Stimulated activated CD4-positive, alpha-beta T cell treated with anti-CD3 and anti-CD28 coated beads, Interleukin-1b, Interleukin-23, amount 100 ng/mL, for 1 hour (primary cell): Measurements from ENCODE around the gene CYB5R2.

Experiments
- DNase-seq, 2 donors: peaks; one replicate each; pipeline ENCODE4 v3.0.0-alpha.2; 2020; ENCODE audit warnings: low read depth in 2 of 2

Gene CYB5R2

DNA sequence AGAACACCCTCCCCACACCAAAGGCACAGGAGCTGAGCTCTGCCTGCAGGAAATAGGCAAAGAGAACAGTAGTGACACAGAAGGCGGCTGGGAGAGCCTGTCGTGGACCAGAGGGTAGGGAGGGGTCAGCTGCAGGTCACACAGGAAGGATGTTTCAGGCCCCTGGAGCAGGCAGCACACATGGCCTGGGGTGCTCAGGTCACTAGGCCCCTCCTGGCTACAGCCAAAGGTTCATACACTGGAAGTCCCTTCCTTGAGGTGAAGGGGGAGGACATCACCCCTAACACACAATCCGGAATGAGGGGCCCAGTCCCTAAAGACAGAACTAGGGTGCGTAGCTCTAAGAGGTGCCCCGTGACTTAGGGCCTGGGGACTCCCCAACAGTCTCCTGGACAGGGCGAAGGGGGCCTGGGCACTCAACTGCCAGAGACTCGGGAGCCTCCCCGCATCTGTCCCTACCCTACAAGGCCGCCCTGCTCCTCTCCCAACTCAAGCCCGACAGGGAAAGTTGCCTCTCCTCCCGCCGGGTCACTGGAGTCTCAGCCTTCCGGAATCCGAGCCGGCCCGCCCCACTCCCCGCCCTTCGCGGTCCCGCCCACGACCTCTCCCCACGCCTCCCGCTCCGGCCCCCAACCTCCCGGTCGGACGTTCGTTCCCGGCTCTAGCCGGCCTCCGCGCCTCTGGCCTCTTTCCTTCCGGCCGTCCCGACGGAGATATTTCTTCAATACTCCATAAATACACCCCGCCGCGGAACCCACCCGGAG, at the start of gene CYB5R2:
TSS of gene CYB5R2 (minus strand) at position 541 of the 764 bp plus-strand sequence. CDS start 675 bp downstream, outside the sequence.
- DNase-seq = no peak

DNA sequence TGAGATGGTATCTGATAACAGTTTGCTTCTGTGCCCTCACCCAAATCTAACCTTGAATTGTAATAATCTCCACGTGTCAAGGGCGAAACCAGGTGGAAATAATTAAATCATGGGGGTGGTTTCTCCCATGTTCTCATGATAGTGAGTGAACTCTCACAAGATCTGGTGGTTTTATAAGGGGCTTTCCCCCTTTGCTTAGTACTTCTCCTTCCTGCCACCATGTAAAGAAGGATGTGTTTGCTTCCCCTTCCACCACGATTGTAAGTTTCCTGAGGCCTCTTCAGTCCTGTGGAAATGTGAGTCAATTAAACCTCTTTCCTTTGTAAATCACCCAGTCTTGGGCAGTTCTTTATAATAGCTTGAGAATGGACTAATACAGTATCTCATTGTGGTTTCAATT, 41.5 kb upstream of the CYB5R2 start:
- DNase-seq = no peak

DNA sequence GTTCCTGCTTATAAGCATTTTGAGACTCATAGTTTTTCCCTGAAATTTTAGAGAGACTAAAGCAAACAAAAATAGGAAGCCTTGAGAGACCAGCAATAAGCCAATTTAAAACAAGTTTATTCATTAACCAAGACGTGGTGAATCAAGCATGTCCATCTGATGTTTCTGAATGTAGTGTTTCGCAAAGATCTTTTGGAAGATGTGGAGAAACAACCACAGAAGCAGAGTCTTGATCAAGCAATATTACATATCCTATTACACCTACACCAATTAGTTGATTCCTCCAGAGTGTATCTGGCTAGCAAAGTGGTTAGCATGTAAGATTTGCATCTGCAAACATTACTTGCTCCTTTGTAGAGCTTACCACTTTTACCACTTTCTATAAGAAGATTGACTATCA, 33.1 kb upstream of the CYB5R2 start, which contains the start of gene OVCH2:
TSS of gene OVCH2 (minus strand) at position 101 of the 400 bp plus-strand sequence. CDS start at position 18, 83 bp downstream.
- DNase-seq = no peak

DNA sequence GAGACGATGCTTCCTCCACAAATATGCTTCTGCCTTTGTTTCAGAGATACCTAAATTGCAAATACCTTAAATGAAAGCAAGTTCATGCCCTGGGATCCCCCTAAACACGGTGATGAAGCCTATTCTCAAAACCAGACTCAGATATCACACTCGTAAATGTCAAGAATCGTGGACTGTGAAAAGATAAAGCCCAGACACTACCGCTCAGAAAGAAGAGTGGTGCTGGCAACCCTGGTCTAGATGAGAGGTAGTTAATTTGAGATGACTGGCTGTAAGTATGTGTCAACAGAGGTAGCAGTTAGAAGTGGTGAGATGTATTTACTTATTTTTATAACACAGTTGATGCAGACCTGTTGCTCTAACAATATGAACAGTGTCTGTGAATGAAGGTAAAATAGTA, 30.4 kb upstream of the CYB5R2 start:
- DNase-seq = no peak

DNA sequence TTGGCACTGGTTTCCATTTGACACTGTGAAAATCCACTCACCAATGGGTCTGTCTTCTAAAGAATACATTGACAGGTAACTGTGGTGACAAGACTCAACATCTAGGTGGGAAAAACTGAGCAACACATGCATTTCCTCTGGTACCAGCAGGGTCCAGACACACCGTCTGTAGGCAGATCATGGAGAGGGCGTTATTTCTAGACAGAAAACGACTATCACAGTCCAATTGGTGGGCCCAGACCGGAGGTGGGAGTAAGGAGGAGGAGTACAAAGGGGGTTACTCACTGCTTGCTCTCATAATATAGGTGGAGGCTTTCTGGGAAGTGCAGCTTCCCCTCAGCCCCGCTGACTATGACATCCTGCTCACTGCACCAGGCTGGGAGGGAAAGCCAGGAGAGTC, 23.1 kb upstream of the CYB5R2 start:
- no peak for DNase-seq

DNA sequence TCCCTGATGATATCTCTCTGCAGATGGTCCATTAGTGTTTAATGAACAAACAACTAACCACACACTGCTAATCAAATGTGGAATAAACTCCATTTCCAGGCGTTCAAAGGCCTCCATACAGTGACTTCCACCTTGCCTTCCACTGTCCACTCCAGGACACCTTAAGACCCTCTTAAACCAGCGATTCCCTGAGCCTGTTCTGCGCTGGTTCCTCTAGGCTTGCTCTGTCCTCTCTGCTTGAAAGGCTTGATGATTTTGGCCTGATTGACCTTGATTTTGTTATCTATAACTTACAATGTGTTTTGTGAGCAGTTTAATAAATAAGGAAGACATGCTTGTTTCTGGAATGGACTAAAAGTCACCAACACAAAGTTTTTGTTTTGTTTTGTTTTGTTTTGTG, 20.9 kb upstream of the CYB5R2 start:
- DNase-seq = no peak

DNA sequence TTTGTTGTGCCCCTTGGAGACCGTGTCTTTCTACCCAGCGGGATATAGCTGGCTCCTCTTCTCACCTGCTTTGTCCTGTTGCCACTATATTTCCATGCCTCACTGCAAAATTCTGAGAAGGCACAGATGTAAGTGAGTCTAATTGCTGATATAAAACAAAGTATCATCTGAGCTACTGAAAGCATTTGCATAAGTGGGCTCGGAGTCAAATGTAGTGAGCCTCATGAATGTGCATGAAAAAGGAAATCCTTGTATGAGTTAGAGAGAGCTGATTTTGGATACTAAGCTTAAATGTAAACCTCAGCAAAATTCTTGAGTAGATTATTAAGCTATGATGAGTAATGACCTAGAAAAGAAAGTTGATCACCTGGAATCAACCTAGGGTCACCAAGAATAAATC, 19.1 kb upstream of the CYB5R2 start:
- no peak for DNase-seq

DNA sequence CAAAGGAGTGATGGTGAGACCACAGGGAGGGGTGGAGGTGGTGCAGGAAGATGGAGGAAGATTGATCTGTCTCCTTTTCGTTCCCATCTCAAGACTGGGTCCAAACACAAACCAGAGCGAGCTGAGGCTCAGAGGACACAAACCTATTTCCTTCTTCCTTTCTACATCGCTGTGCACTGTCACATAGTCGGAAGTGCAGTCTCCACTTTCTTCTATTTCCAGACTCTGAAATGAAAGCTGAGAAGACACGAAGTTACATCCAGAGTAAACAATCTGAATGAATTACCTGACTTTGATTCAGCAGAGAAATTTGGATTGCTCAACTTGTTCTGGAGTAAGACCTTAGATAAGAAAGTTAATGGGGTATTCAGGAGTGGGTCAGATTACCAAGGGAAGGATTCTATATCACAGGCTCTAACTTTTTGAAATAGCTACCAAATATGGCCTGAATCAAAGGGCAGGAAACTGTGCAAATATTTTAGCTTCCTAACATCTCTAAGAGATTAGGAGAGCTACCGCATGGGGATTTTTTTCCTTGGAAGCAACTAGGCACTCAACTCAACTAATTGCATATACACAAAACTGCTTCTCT, 18.6 kb upstream of the CYB5R2 start:
- DNase-seq = no peak

DNA sequence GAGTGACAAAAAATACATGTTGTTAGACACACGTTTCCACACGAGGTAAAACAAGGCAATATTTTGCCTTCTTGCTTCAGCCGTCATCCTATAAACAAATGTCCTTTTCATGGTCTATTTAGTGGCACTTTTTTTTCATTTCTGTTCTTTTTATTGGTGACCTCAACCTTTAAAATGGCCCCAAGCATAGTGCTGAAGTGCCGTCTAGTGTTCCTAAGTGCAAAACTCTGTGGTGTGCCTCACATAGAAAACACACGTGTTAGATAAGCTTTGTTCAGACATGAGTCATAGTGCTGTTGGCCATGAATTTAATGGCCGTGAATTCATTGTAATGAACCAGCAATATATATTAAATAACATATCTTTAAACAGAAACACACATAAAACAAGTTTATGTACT, 17.3 kb upstream of the CYB5R2 start:
- DNase-seq = no peak

DNA sequence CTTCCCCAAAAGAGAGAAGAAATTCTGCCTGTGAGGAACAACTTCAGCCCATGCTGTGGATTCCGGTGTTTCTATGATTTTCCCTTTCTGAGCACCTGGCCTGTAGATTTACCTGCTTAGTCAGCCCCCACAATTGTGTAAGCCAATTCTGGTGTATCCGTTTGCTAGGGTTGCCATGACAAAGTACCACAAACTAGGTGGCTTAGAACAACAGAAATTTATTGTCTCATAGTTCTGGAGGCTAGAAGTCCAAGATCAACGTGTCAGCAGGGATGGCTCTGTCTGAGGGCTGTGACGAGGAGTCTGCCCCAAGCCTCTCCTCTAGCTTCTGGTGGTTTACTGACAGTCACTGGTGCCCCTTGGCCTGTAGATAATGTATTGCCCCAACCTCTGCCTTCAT, 15.9 kb upstream of the CYB5R2 start:
- no peak for DNase-seq

DNA sequence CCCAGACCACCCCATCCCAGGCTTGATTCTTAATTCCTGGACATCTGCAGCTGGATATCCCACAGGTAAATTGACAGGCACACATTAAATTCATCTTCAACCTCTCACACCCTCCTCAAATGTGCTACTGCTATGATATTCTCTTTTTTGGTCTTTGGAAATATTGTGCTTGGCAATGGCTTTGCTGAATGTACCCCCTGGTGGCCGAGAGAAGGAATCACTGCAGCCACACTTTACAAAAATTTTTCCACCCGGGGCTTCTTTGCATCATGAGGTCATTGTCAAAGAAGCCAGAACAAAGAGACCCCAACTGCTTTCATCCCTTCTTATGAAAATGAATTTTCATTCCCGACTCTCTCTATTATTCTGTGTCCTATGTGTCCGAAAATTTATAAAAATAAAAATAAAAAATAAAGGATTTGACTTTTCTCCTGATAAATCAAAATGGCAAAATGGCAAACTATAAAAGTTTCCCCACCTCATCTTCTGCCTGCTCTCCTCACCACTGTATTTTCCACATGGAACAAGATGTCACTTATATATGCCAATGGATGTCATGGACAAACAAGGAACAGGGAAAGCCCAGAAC, 15.0 kb upstream of the CYB5R2 start:
- no peak for DNase-seq

DNA sequence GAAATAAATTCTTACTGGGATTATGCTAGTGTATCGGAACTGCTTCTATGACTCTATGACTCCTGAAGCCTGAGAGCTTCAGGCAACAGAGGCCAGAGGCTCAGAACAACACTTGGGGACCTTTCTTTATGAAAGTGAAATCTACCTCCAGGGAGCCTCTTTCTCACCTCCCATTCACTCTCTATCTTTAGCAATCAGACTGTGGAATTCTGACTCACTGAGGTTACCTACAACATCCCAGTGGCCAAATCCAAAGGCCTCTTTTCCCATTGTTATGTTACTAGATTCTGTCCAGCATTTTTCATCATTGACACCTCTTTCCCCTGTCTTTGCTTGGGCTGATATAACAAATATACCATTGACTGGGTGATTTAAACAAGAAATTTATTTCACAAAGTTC, 14.1 kb upstream of the CYB5R2 start:
- DNase-seq = no peak

DNA sequence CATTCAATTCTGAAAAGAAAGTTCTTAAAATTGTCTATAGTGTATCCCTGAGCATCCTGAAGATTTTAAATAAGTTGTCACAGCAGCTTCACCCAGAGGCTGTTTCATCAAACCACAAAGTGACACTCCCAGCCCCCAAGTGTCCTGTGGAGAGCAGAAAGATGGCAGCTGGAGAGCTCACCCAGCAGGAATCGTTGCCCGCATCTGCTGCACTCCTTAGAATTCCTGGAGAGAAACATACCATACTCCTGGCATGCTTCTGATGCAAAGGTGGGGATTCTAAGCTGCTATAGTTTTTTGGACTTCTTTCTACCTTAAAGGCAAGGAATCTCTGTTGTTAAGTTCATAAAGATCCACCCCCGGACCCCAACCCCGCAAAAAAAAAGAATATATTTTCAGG, 13.5 kb upstream of the CYB5R2 start:
- DNase-seq = no peak

DNA sequence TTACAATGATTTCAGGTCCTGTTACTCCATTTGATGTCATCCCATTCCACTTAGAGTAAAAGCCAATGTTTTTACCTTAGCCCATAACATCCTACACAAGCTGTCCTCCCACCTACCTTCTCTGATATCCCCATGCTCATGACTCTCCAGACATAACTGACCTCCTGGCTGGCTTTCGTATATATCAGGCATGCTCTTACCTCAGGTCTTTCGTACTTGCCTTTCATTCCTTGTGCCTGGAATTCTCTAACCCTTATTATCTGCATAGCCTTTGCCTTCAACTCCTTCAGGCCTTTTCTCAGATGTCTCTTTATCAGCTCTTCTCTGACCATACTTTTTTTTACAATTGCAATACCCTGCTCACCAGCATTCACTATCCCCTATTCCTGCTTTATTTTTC, 10.3 kb upstream of the CYB5R2 start:
- no peak for DNase-seq

DNA sequence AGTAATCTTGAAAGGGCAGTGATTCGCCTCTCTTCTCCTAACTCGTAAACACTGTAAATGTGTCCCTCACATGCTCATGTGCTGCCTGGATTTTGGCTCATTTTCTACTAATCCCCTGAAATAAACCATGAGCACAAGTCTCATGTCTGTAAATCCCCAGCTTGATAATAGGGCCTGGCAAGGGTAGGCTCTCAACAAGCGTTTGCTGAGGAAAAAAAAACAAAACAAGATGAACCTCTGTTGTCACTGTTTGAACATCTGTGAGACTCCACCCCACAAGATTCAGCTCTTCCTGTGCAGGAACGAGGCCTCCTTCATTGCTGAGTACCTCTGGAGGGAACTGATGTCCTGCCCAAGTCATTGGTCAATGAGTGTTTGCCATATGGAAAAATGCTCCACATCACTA, 4.5 kb upstream of the CYB5R2 start:
- DNase-seq = no peak

DNA sequence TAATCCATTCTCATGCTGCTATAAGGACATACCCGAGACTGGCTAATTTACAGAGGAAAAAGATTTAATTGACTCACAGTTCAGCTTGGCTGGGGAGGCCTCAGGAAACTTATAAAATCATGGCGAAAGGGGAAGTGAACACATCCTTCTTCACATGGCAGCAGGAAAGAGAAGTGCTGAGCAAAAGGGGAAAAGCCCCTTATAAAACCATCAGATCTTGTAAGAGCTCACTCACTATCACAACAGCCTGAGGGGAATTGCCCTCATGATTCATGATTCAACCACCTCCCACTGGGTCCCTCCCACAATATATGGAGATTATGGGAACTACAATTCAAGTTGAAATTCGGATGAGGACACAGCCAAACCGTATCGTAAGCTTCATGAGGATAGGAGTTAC, 3.8 kb upstream of the CYB5R2 start:
- no peak for DNase-seq

DNA sequence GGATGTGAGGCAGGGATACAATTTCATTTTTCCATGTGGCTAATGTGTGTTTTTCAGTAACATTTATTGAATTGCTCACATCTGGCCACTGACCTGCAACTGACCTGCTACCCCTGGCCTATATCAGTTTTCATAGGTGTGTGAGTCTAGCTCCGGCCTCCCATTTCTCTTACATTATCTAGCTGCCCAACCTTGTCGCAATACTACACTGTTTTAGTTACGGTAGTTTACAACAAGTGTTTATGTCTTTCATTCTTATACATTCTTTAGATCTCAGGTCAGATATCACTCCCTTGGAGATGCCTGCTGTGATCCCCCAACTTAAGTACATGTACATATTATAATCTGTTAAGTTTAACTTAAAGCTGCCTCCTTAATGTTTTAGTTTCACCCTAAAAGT, 2.3 kb upstream of the CYB5R2 start:
- no peak for DNase-seq

DNA sequence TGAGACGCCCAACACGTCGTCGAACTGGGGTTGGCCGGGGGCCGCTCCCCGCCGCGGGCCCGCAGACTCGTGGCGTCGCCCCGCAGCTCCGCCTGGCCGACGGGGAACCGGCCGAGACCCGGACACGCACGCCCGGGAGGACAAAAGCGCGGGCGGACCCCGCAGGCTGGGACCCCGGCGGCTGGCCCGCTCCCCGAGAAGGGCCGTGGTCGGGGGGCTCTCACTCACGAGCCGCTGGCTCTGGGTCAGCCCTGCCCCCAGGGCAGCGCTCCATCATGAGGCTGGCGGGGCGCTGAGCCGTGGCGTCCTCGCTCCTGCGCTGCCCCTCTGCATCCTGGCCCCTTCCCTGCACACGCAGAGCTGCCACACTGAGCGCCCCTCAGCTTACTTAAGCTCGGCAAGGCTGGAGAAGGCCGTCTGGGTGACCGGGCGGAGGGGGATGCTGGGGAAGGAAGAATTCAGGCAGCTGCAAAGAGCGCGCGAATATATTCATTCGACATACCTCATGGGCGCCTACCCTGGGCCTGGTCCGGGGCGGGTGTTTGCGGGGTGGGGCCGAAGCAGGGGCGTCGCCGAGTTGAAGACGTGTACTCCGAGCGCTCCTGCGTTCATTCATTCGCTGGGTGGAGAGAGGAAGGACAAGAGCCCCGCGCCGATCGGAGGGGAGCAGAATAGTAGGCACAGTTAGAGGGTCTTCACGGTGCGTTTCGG, 579 bp upstream of the CYB5R2 start:
- no peak for DNase-seq

DNA sequence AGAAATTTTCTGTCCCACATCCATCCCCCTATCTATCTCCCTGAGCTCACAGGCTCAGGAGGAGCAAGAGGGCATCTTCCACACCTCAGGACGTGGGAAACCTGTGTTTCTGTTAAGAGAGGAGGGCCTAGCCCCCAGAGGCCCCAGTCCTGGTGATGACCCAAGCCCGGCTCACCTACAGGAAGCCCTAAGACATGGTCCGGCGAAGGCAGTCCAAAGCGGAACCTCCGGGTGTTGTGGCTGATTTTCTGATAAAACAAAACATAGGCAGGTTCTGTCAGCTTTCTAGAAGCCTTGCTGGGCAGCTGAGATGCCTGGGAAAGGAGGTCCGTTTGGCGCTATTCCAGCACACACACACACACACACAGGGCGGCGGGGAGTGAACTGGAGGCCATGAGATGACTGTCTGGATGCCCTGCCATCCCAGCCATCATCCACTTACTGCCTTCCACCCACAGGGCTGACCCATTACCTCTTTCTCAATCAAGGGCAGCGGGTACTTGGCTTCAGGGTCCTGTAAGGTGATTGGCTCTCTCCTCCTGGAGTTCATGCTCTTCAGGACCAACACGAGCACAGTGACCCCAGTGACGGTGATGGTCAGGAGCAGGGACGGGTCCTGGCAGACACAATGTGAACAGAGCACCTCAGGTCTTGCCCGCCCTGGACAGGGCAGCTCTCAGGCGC, 882 bp downstream of the CYB5R2 start:
- no peak for DNase-seq

DNA sequence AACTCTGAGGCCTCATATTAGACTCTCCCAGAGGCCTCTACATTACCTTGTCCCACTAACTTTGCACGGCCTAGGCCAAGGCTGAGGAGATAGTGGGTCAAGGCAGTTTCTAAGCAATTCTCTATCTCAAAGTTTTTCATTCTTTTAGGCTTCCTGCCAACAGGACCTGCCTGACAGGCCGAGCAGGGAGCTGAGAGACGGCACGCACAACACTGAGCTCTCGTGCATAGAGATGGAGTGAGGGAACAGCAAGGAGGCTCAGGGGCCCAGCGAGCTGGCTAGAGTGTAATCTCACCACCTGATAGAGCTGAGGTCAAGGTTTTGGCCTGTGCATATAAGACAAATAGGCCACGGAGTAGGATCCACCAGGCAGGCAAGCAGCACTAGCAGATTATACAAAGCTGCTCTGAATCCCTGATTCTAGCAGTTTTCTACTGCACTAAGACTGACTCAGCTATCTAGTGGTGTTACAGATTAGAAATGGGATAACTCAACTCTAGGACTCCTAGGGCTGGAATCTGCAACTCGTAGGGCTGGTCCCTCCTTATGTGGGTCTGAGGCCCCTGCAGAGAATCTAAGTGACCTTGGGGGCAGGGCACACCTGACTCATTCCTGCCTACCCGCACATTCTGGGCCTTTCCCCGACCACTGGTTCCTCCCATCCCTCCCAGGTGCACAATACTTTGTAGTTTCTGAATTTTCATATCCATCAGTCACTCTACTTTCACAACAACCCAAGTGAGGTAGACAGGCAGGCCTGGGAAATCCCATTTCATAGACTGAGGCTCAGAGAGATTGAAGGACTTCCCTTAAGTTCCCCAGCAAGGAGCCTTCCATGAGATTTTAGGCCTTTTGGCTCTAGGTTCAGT, 1.7 kb downstream of the CYB5R2 start:
- DNase-seq = no peak

DNA sequence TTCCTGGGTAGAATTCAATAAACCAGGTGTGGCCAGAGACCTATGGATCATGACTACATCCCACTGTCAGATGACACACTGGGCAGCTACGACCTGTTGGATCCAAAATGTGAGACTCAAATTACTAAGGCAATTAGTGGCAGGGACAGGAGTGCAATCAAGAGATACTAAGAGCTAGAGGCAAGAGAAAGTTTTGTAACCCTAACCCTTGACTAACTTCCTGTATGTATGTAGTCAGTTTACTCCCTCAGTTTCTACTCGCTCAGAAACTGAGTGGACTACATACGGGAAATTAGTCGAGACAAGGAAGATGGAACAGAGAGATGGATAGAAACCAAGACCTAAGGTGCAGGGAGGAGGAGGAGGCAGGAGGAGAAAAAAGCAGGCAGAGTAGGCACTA, 2.7 kb downstream of the CYB5R2 start:
- DNase-seq = no peak
